ENCODE data around the gene GPLD1.
A peak's percentile ranks its signal among the peaks of the same experiment; 100 is the strongest.
"Not testable (repeated sequence)": the region's sequence is repeated elsewhere in the genome, so short reads cannot be mapped to it uniquely, and the experiment has no call there.

GPLD1 gene

GRCh38 chr6:24520929-24521546, 31.7 kb upstream of the GPLD1 start:
- no peaks in the 10 kb centered on the region for H3K4me1 ChIP-seq (ENCODE audit: insufficient read depth, poor library complexity, severe bottlenecking)
- H3K36me3 ChIP-seq (ENCODE audit: low read depth): no peaks in the 10 kb centered on the region
- no peak overlapping the region for H3K27ac ChIP-seq (ENCODE audit: poor library complexity, severe bottlenecking)
- DNase-seq (ENCODE audit: low spot score): no peak
- H3K9me3 ChIP-seq (ENCODE audit: severe bottlenecking): no peaks in the 10 kb centered on the region
- ATAC-seq (ENCODE audit: low read depth): peak; percentile 96
- peak; percentile 80 for TF ChIP-seq CTCF (IDR thresholded peaks at IDR 0.05; ENCODE audit: poor library complexity, severe bottlenecking)
- H3K27me3 ChIP-seq (ENCODE audit: insufficient read depth, poor library complexity, severe bottlenecking): no peaks in the 10 kb centered on the region
- no peak overlapping the region for H3K4me3 ChIP-seq (ENCODE audit: severe bottlenecking)

GRCh38 chr6:24517659-24518543, 28.5 kb upstream of the GPLD1 start:
- Histone ChIP-seq H3K4me3 (ENCODE audit: severe bottlenecking) (no peak overlapping the region), H3K9me3 (ENCODE audit: severe bottlenecking) (no peaks in the 10 kb centered on the region), H3K27me3 (ENCODE audit: insufficient read depth, poor library complexity, severe bottlenecking) (no peaks in the 10 kb centered on the region), H3K27ac (ENCODE audit: poor library complexity, severe bottlenecking) (no peak overlapping the region), H3K4me1 (ENCODE audit: insufficient read depth, poor library complexity, severe bottlenecking) (no peaks in the 10 kb centered on the region), H3K36me3 (ENCODE audit: low read depth) (no peaks in the 10 kb centered on the region)
- TF ChIP-seq CTCF (IDR thresholded peaks at IDR 0.05; ENCODE audit: poor library complexity, severe bottlenecking): no peak
- ATAC-seq (ENCODE audit: low read depth) (no peak), DNase-seq (ENCODE audit: low spot score) (no peak)

- no peak for ATAC-seq (ENCODE audit: low read depth)
- H3K27ac ChIP-seq (ENCODE audit: poor library complexity, severe bottlenecking): no peak overlapping the region
- no peaks in the 10 kb centered on the region for H3K27me3 ChIP-seq (ENCODE audit: insufficient read depth, poor library complexity, severe bottlenecking)
These were observed 24.2 kb upstream of the GPLD1 start for GRCh38 chr6:24513602-24514001.

GRCh38 chr6:24511976-24512375, 22.6 kb upstream of the GPLD1 start:
- H3K9me3 ChIP-seq (ENCODE audit: severe bottlenecking); H3K27ac ChIP-seq (ENCODE audit: poor library complexity, severe bottlenecking); H3K36me3 ChIP-seq (ENCODE audit: low read depth); H3K4me1 ChIP-seq (ENCODE audit: insufficient read depth, poor library complexity, severe bottlenecking); DNase-seq (ENCODE audit: low spot score); H3K4me3 ChIP-seq (ENCODE audit: severe bottlenecking); ATAC-seq (ENCODE audit: low read depth); H3K27me3 ChIP-seq (ENCODE audit: insufficient read depth, poor library complexity, severe bottlenecking): not testable (repeated sequence)

More at GRCh38 chr6:24513602-24514001, 24.2 kb upstream of the GPLD1 start:
- Histone ChIP-seq H3K9me3 (ENCODE audit: severe bottlenecking) (no peaks in the 10 kb centered on the region), H3K36me3 (ENCODE audit: low read depth) (no peaks in the 10 kb centered on the region), H3K4me3 (ENCODE audit: severe bottlenecking) (no peak overlapping the region), H3K4me1 (ENCODE audit: insufficient read depth, poor library complexity, severe bottlenecking) (no peaks in the 10 kb centered on the region)
- no peak for TF ChIP-seq CTCF (IDR thresholded peaks at IDR 0.05; ENCODE audit: poor library complexity, severe bottlenecking)
- DNase-seq (ENCODE audit: low spot score): no peak

GRCh38 chr6:24506814-24507520, 17.6 kb upstream of the GPLD1 start:
- no peaks in the 10 kb centered on the region for H3K36me3 ChIP-seq (ENCODE audit: low read depth)
- ATAC-seq (ENCODE audit: low read depth): no peak
- no peak for DNase-seq (ENCODE audit: low spot score)
- H3K4me1 ChIP-seq (ENCODE audit: insufficient read depth, poor library complexity, severe bottlenecking): peaks cover 10% of the 10 kb centered on the region
- TF ChIP-seq CTCF (IDR thresholded peaks at IDR 0.05; ENCODE audit: poor library complexity, severe bottlenecking): no peak
- H3K27ac ChIP-seq (ENCODE audit: poor library complexity, severe bottlenecking): no peak overlapping the region
- H3K27me3 ChIP-seq (ENCODE audit: insufficient read depth, poor library complexity, severe bottlenecking): no peaks in the 10 kb centered on the region
- H3K9me3 ChIP-seq (ENCODE audit: severe bottlenecking): no peaks in the 10 kb centered on the region
- H3K4me3 ChIP-seq (ENCODE audit: severe bottlenecking): no peak overlapping the region
